Psoas muscle (tissue), 8 donors: ENCODE data around the gene TRPM6. TPM values are rescaled to one million over a fixed set of nuclear protein-coding genes. Genes with fewer than 3 reads are reported as not detected.

ENCODE experiments used
- ATAC-seq, 4 donors: fragments of 200-7000 bp; cut with Tn5 transposase; one replicate each; pipeline ENCODE4 v1.9.1; 2020; ENCODE audit warnings: moderate library complexity in 3 of 4, mild to moderate bottlenecking in 2 of 4
- DNase-seq, 2 donors: peaks; one replicate each; pipeline ENCODE4 v3.0.0-alpha.2; 2020
- H3K27ac ChIP-seq: fragments of 200-600 bp; one replicate; pipeline ENCODE4 v1.8.0; 2022
- H3K27me3 ChIP-seq, 3 donors: fragments of 200-600 bp in 1 of 3; one replicate each; pipeline versions ENCODE4 v1.6.1 to v1.8.0; 2013 to 2022; ENCODE audit warnings: low read length in 2 of 3, mild to moderate bottlenecking in 2 of 3, moderate library complexity in 1 of 3; ENCODE audit not compliant: insufficient read depth in 3 of 3
- H3K36me3 ChIP-seq, 2 donors: fragments of 200-600 bp in 1 of 2; one replicate each; pipeline versions ENCODE4 v1.6.1 to v1.8.0; 2013 to 2022; ENCODE audit warnings: low read depth in 1 of 2, mild to moderate bottlenecking in 1 of 2, moderate library complexity in 1 of 2; ENCODE audit not compliant: insufficient read depth in 1 of 2
- H3K4me1 ChIP-seq: fragments of 200-600 bp; one replicate; pipeline ENCODE4 v1.8.0; 2022
- H3K4me3 ChIP-seq: fragments of 200-600 bp; one replicate; pipeline ENCODE4 v1.8.0; 2022; ENCODE audit warnings: mild to moderate bottlenecking
- H3K9me3 ChIP-seq: fragments of 200-600 bp; one replicate; pipeline ENCODE4 v1.8.0; 2022
- CTCF ChIP-seq: fragments of 200-600 bp; IDR thresholded peaks from one replicate; pipeline ENCODE4 v1.8.0; 2022; ENCODE audit warnings: antibody characterized with exemption
- WGBS, 3 donors: extraction: QIAGEN DNeasy Blood & Tissue Kit; methylation state at CpG; one replicate each; pipeline versions ENCODE4 v1.1.6 to v1.1.7; 2013; 5-methylcytosine and 5-hydroxymethylcytosine counted together
- intact Hi-C, 2 donors: fragments of 100-400 bp; cut with DNase I; formaldehyde crosslinking; loops; one replicate each; pipeline versions ENCODE4 v1.11.0 to v1.14.2; 2022
- polyA plus RNA-seq, 3 donors: library from polyadenylated mRNA; stranded (reverse); fragments of 200-250 nt; gene quantifications; one replicate each; pipeline ENCODE4 v1.2.3, GENCODE V29; 2013
- total RNA-seq, 4 donors: library from RNA; stranded (reverse); fragmentation: NEBNext Ultra II Directional in 2 of 4; extraction: Animal tissue kit (Norgen Biotek cat#: 25700) in 2 of 4; gene quantifications; one replicate each; pipeline versions ENCODE4 v1.2.1 to v1.2.4, GENCODE V29; 2021 to 2023
- donor health status: healthy with polysubstance abuse.
- donor health status: DM: no; HTN: no; CAD: no; lungs with moderate emphysema.
- donor health status: Bipolar disorder and iron deficiency.
- donor health status: healthy.
- donor health status: DM: yes; HTN: yes; CAD: no.
- donor health status: DM: no; HTN: no; CAD: no.
- donor health status: DM: no; HTN: no; CAD: no.
- donor health status: DM: yes; HTN: yes; CAD: no.

Gene TRPM6
- total and polyA plus RNA-seq, 7 donors = 0.04 to 0.27 (median 0.12) TPM; not detected in 1

- DNase-seq (no peak), ATAC-seq (no peak)
- WGBS, 3 donors = 51 to 57% (median 57%) methylated on average over 4 of the region's 4 CpGs
- intact Hi-C loops = no loop called here
- no peak for TF ChIP-seq CTCF
- Histone ChIP-seq H3K36me3 (no peaks in the 10 kb centered on the region), H3K4me1 (no peaks in the 10 kb centered on the region), H3K27me3 (peaks cover 0 to 2% (median 0%) of the 10 kb centered on the region in 3 donors), H3K4me3 (no peak overlapping the region), H3K9me3 (no peaks in the 10 kb centered on the region), H3K27ac (no peak overlapping the region)
Measured at GRCh38 chr9:74848153-74848525, 39.6 kb downstream of the TRPM6 start.

GRCh38 chr9:74847478-74848152 lies 40.1 kb downstream of the TRPM6 start:
- TF ChIP-seq CTCF = no peak
- Histone ChIP-seq H3K27ac (no peak overlapping the region), H3K9me3 (no peaks in the 10 kb centered on the region), H3K4me3 (no peak overlapping the region), H3K4me1 (no peaks in the 10 kb centered on the region), H3K36me3 (no peaks in the 10 kb centered on the region), H3K27me3 (peaks cover 0 to 2% (median 0%) of the 10 kb centered on the region in 3 donors)
- DNase-seq = no peak
- intact Hi-C loops = no loop called here
- ATAC-seq = no peak
- WGBS, 3 donors = 80 to 87% (median 83%) methylated on average over 5 of the region's 5 CpGs

- no peak for DNase-seq
- no peak for ATAC-seq
- Histone ChIP-seq H3K4me3 (no peak overlapping the region), H3K27me3 (peaks cover 0 to 2% (median 0%) of the 10 kb centered on the region in 3 donors), H3K27ac (no peak overlapping the region), H3K9me3 (no peaks in the 10 kb centered on the region), H3K36me3 (no peaks in the 10 kb centered on the region), H3K4me1 (no peaks in the 10 kb centered on the region)
- intact Hi-C loops = no loop called here
- WGBS, 3 donors = 71 to 73% (median 71%) methylated on average over 6 of the region's 6 CpGs
- no peak for TF ChIP-seq CTCF
Measured at GRCh38 chr9:74846766-74847165, 41.0 kb downstream of the TRPM6 start.

GRCh38 chr9:74838351-74838750 lies 49.4 kb downstream of the TRPM6 start:
- Histone ChIP-seq H3K9me3 (no peaks in the 10 kb centered on the region), H3K27me3 (no peaks in the 10 kb centered on the region), H3K27ac (no peak overlapping the region), H3K36me3 (no peaks in the 10 kb centered on the region), H3K4me3 (no peak overlapping the region), H3K4me1 (no peaks in the 10 kb centered on the region)
- 83 to 89% (median 83%) methylated on average over 4 of the region's 4 CpGs for WGBS, 3 donors
- no peak for ATAC-seq
- intact Hi-C loops = no loop called here
- no peak for DNase-seq
- no peak for TF ChIP-seq CTCF

GRCh38 chr9:74824654-74825053 lies 63.1 kb downstream of the TRPM6 start:
- WGBS, 3 donors = 10 to 22% (median 14%) methylated on average over 1 of the region's 1 CpG
- peaks cover 0 to 2% (median 0%) of the 10 kb centered on the region in 3 donors for H3K27me3 ChIP-seq
- intact Hi-C loops = no loop called here

More at GRCh38 chr9:74824654-74825053, 63.1 kb downstream of the TRPM6 start:
- Histone ChIP-seq H3K27ac (no peak overlapping the region), H3K9me3 (no peaks in the 10 kb centered on the region), H3K36me3 (no peaks in the 10 kb centered on the region), H3K4me1 (no peaks in the 10 kb centered on the region), H3K4me3 (no peak overlapping the region)
- ATAC-seq (no peak), DNase-seq (no peak)
- TF ChIP-seq CTCF = no peak
